Common myeloid progenitor, CD34-positive (primary cell): Measurements from ENCODE around the gene SSH2.

Experiments
- CTCF ChIA-PET: fragments of 350-600 bp; sonication (Branson Sonifier 250); formaldehyde crosslinking; loops from one replicate; lab custom pipeline; 2021; ENCODE audit warnings: antibody characterized with exemption; lab: Charles Lee
- POLR2A ChIA-PET: fragments of 350-600 bp; sonication (Branson Sonifier 250); formaldehyde crosslinking; loops from one replicate; lab custom pipeline; 2021; ENCODE audit warnings: antibody characterized with exemption; lab: Charles Lee
- DNase-seq, 3 donors: peaks; one replicate each; pipeline versions ENCODE4 v3.0.0 to v3.0.0-alpha.2; 2013
- H3K27ac ChIP-seq, 2 experiments: 1 replicate in 1 of 2; 2 replicates in 1 of 2; pipeline ENCODE4 v1.7.0; 2013; ENCODE audit warnings: inconsistent platforms in 2 of 2, low read length in 2 of 2, mild to moderate bottlenecking in 2 of 2, low read depth in 1 of 2, moderate library complexity in 1 of 2; ENCODE audit not compliant: severe bottlenecking in 2 of 2, insufficient read depth in 1 of 2, poor library complexity in 1 of 2
- H3K27me3 ChIP-seq, 5 experiments: replicated peaks in 2 of 5; 1 replicate in 3 of 5; 2 replicates in 2 of 5; pipeline versions ENCODE4 v1.6.1 to v1.7.0; 2013; ENCODE audit warnings: low read length in 4 of 5, mild to moderate bottlenecking in 2 of 5, moderate library complexity in 2 of 5, inconsistent platforms in 1 of 5; ENCODE audit not compliant: insufficient read depth in 5 of 5, control insufficient read depth in 4 of 5
- H3K36me3 ChIP-seq, 4 experiments: 1 replicate in 2 of 4; 2 replicates in 2 of 4; pipeline versions ENCODE4 v1.6.1 to v1.7.0; 2013; ENCODE audit warnings: low read length in 3 of 4, control low read depth in 1 of 4, mild to moderate bottlenecking in 1 of 4; ENCODE audit not compliant: control insufficient read depth in 4 of 4, insufficient read depth in 4 of 4
- H3K4me1 ChIP-seq, 4 experiments: 1 replicate in 3 of 4; 2 replicates in 1 of 4; pipeline versions ENCODE4 v1.6.1 to v1.7.1; 2013; ENCODE audit warnings: low read length in 3 of 4, mild to moderate bottlenecking in 3 of 4, control low read depth in 1 of 4, inconsistent platforms in 1 of 4, moderate library complexity in 1 of 4; ENCODE audit not compliant: control insufficient read depth in 4 of 4, insufficient read depth in 4 of 4; ENCODE audit errors: control extremely low read depth in 1 of 4
- H3K4me3 ChIP-seq, 7 experiments: 1 replicate in 4 of 7; 2 replicates in 3 of 7; pipeline versions ENCODE4 v1.5.1 to v1.7.0; 2013; ENCODE audit warnings: mild to moderate bottlenecking in 7 of 7, low read length in 6 of 7, moderate library complexity in 6 of 7, inconsistent platforms in 2 of 7, low read depth in 2 of 7, control low read depth in 1 of 7; ENCODE audit not compliant: insufficient read depth in 4 of 7, control insufficient read depth in 1 of 7; ENCODE audit errors: extremely low read depth in 1 of 7
- H3K9me3 ChIP-seq, 5 experiments: 1 replicate in 4 of 5; 2 replicates in 1 of 5; pipeline versions ENCODE4 v1.6.1 to v1.7.1; 2013; ENCODE audit warnings: low read length in 4 of 5, mild to moderate bottlenecking in 2 of 5, inconsistent platforms in 1 of 5, low read depth in 1 of 5, moderate library complexity in 1 of 5; ENCODE audit not compliant: control insufficient read depth in 4 of 5, insufficient read depth in 2 of 5; ENCODE audit errors: control extremely low read depth in 1 of 5
- WGBS: methylation state at CpG from one replicate; pipeline ENCODE4 v1.1.5; 2013; ENCODE audit not compliant: insufficient coverage; 5-methylcytosine and 5-hydroxymethylcytosine counted together

The SSH2 gene

DNA sequence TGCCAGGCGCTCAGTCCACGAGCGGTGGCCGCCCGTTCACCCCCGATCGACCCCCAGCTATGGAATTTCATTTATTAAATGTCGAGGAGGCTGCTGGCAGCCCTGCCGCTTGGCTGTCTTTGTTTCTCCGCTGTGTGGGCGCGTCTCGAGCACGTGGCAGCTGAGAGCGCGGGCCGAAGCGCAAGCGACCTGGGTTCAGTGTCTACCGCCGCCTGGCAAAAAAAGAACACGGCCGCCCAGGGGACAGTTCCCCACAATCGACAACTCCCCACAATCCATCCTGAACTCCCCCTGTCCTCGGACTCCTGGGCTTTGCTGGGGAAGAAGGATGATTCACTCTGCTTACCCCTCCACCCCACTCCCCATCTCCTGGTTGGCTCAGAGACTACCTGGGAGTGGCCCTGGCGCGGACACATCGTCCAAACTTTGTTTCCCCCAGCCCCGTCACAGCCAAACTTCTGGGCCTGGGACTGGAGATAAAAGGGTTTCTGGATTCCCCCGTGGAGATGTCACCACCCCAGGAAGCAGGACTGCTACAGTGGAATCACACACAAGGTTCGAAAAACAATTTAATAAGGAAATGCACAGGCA, 338.8 kb downstream of the SSH2 start:
- no peak overlapping the region for H3K27ac ChIP-seq
- peak overlapping the region in 6 of 7 experiments; percentile 30 to 90 (median 57) for H3K4me3 ChIP-seq
- peaks cover 4 to 74% (median 72%) of the 10 kb centered on the region in 4 experiments for H3K4me1 ChIP-seq
- H3K9me3 ChIP-seq: no peaks in the 10 kb centered on the region
- POLR2A ChIA-PET: interaction anchor here (0.6 to 1.0 kb wide), 3 partner anchors 22 to 27 kb away, joined by 3 to 6 read pairs (median 3); no protein-coding TSS in a partner anchor
- peak in 2 of 3 donors; percentile 50 to 65 for DNase-seq
- CTCF ChIA-PET: interaction anchor here (0.7 to 5.0 kb wide), 11 partner anchors 9 to 215 kb away, joined by 3 to 137 read pairs (median 5); no protein-coding TSS in a partner anchor
- 0% methylated on average over 21 of the region's 31 CpGs for WGBS
- H3K36me3 ChIP-seq: no peaks in the 10 kb centered on the region
- H3K27me3 ChIP-seq: no peaks in the 10 kb centered on the region

DNA sequence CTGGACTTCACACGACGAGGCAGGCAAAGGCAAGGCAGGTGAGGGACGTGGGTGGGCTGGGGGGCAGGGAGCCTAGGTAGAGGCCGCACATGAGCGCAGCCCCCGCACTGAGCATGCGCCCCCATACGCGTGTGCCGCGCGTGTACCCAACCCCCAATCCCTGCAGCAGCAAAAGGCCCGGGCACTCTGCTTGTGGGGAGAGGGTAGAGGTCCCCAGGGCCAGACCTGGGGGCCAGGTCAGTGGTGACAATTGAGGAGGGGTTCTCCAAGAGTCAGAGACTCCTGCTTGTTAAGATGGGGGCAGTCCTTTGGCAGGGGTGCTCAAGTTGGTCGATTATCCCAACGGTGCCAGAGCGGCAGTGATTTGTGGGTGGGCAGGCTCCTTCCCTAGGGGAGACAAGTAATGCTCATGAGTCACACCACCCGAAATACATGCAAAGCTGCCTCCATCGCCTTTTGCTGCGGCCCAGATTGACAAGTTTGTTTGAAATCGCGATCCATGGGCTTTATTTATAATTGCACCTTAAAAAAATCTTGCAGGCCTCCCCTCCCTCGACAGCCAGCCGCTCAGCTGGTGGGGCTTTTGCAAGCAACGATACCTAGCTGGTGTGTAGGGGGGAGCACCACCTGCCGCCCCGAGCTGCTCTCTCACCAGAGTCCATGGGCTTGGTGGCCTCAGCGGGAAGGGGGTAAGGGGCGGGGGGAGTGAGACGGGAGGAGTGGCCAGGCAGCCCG, 339.4 kb downstream of the SSH2 start:
- DNase-seq: peak in 1 of 3 donors; percentile 45
- POLR2A ChIA-PET: interaction anchor here (0.6 kb wide), 1 partner anchor 27 kb away, joined by 3 read pairs; no protein-coding TSS in a partner anchor

DNA sequence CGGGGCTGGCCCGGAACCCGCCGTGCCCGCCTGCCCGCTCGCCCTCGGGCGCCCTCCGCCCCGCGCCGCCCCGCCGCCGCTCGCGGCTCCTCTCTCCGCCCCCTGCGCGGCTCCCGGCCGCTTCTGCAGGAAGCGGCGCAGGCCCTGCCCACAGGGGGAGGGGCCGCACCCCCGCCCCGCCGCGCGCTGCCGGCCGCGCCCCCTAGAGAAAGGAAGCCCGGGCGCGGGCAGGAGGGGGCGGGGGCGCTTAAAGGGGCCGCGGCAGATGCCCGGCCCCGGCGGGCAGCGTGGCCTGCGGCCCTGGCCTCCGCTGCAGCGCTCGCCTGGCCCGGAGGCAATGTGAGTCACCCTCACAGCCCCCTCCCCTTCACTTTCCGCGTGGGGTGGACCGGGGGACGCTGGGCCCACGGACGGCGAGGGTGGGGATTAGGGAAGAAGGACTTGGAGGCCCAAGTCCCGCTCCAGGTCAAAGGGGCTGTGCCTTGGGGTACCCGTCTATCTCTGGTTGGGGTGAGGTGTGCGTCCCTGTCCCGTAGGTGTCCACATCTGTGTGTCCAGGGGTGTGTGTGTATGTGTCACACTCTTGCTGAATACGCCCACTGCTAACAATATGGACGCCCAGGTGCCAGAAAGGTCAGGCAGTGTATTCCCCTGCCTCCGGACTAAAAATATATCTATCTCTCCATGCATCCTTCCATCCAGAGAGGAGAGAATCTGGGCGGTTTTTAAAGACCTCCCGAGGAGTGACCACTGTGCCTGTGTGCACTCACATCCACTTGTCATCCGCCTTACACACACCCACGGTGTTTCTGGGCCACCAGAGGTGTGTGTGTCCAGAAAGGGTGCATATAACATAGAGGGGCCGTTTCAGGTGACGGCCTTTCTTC, 340.3 kb downstream of the SSH2 start, which contains the start of gene GIT1:
Gene GIT1, minus strand, starts transcription at position 125 of the 887 bp plus-strand sequence. CDS start 270 bp downstream, outside the sequence.
- DNase-seq: peak; percentile 81 to 90 (median 88)
- peaks cover 4 to 86% (median 85%) of the 10 kb centered on the region in 4 experiments for H3K4me1 ChIP-seq
- H3K9me3 ChIP-seq: no peaks in the 10 kb centered on the region
- H3K27ac ChIP-seq: peak within 1 kb of the TSS in 1 of 2 experiments; percentile 54
- H3K27me3 ChIP-seq: no peaks in the 10 kb centered on the region
- CTCF ChIA-PET: interaction anchor here (1.8 to 5.0 kb wide), 2 partner anchors 10 to 27 kb away, joined by 8 to 71 read pairs; no protein-coding TSS in a partner anchor
- 6% methylated on average over 30 of the region's 70 CpGs for WGBS
- H3K36me3 ChIP-seq: no peaks in the 10 kb centered on the region
- H3K4me3 ChIP-seq: peak within 1 kb of the TSS; percentile 56 to 90 (median 78)
- POLR2A ChIA-PET: no interaction called here

More for the DNA sequence above, 339.4 kb downstream of the SSH2 start:
- CTCF ChIA-PET: interaction anchor here (0.8 to 5.0 kb wide), 6 partner anchors 13 to 56 kb away, joined by 3 to 137 read pairs (median 4); no protein-coding TSS in a partner anchor
- Histone ChIP-seq H3K4me3 (peak overlapping the region in 6 of 7 experiments; percentile 64 to 90 (median 78)), H3K27ac (peak overlapping the region in 1 of 2 experiments; percentile 54), H3K9me3 (no peaks in the 10 kb centered on the region), H3K27me3 (no peaks in the 10 kb centered on the region), H3K36me3 (no peaks in the 10 kb centered on the region), H3K4me1 (peaks cover 4 to 79% (median 77%) of the 10 kb centered on the region in 4 experiments)
- WGBS: 43% methylated on average over 27 of the region's 30 CpGs

DNA sequence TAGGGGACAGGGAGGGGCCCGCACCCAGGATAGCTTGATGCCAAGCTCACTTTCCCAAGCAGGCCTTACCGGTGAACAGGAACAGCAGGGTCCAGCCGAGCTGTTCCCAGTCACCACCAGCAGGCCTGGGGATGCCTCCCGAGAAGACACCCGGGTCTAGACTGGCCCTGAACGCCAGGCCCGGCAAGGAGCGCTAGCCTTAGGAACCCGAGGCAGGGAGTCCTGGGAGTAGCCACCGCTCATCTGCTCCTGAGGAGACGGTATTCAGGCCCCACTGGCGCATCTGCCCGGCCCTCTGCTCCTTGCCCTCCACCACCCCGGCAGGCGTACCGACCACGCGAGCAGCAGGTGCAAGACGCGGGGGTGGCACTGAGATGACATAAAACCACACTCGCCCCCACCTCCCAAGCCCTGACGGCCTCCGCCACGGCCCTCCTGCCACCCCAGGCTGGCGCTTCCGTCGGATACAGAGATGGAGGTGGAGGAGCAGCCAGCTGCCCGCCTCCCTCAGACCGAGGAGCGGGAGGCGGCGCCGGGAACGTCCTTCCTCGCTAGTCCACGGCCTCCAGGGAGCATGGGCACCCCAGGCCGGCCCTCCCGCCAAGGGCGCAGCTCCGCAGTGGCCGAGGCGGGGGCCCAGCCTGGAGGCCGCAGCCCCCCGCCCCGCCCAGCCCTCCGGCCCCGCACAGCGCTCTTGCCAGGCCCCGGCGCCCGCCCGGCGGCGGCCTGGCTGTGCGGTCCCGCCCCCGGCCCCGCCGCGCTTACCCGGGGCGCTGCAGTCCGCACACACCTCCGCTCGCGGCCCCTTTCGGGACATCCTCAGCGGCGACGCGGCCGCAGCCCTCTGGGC, 341.2 kb downstream of the SSH2 start:
- H3K27me3 ChIP-seq: no peaks in the 10 kb centered on the region
- POLR2A ChIA-PET: no interaction called here
- peak in 1 of 3 donors; percentile 49 for DNase-seq

DNA sequence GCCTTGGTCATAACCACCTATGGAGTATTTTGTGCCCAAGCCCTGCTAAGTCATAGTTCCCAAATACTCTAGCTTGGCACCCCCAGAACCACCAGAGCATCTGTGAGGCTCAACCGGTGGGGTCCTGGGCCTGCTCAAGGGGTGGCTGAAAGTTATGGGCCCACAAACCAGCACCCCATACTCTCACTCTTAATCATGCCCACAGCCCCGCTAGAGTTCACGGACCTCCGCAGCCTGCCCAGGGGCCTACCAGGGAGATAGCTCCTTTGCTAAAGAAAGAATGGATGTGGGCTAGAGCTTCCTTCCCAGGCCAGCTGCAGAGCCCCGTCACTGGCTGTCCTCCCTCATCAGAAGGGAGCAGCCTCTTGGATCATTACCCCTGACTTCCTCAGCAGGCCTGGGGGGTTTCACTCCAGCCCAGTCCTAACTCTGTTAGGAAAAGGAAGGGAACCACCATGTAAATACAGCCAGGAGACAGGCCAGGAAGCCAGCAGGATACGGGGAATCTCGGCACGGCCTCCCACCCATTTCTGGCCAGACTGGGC, 341.9 kb downstream of the SSH2 start:
- Histone ChIP-seq H3K36me3 (peaks cover 0 to 8% (median 1%) of the 10 kb centered on the region in 4 experiments), H3K27me3 (no peaks in the 10 kb centered on the region), H3K27ac (peak overlapping the region in 1 of 2 experiments; percentile 25), H3K4me3 (peak overlapping the region; percentile 56 to 90 (median 78)), H3K9me3 (no peaks in the 10 kb centered on the region), H3K4me1 (peaks cover 4 to 82% (median 81%) of the 10 kb centered on the region in 4 experiments)
- DNase-seq: peak in 1 of 3 donors; percentile 9
- 33% methylated on average over 8 of the region's 8 CpGs for WGBS
- POLR2A ChIA-PET: no interaction called here
- CTCF ChIA-PET: interaction anchor here (0.6 to 1.8 kb wide), 10 partner anchors 9 to 52 kb away, joined by 3 to 8 read pairs (median 6); no protein-coding TSS in a partner anchor

More for the DNA sequence above, 341.2 kb downstream of the SSH2 start:
- under 1% methylated on average over 68 of the region's 72 CpGs for WGBS
- H3K4me3 ChIP-seq: peak overlapping the region; percentile 56 to 90 (median 78)
- CTCF ChIA-PET: interaction anchor here (0.6 to 1.8 kb wide), 9 partner anchors 9 to 52 kb away, joined by 3 to 8 read pairs (median 6); no protein-coding TSS in a partner anchor
- H3K36me3 ChIP-seq: peaks cover 0 to 2% (median 0%) of the 10 kb centered on the region in 4 experiments
- peak overlapping the region in 1 of 2 experiments; percentile 25 for H3K27ac ChIP-seq
- H3K4me1 ChIP-seq: peaks cover 4 to 84% (median 84%) of the 10 kb centered on the region in 4 experiments
- no peaks in the 10 kb centered on the region for H3K9me3 ChIP-seq
